ENCODE data around the gene APOL5. TPM values are rescaled to one million over a fixed set of nuclear protein-coding genes. Genes with fewer than 3 reads are reported as not detected.

The APOL5 gene
- total and polyA plus RNA-seq, 9 of the 15 experiments (the other 6 are each of a cell fraction or from before 2014, with no cell fraction given): not detected

DNA sequence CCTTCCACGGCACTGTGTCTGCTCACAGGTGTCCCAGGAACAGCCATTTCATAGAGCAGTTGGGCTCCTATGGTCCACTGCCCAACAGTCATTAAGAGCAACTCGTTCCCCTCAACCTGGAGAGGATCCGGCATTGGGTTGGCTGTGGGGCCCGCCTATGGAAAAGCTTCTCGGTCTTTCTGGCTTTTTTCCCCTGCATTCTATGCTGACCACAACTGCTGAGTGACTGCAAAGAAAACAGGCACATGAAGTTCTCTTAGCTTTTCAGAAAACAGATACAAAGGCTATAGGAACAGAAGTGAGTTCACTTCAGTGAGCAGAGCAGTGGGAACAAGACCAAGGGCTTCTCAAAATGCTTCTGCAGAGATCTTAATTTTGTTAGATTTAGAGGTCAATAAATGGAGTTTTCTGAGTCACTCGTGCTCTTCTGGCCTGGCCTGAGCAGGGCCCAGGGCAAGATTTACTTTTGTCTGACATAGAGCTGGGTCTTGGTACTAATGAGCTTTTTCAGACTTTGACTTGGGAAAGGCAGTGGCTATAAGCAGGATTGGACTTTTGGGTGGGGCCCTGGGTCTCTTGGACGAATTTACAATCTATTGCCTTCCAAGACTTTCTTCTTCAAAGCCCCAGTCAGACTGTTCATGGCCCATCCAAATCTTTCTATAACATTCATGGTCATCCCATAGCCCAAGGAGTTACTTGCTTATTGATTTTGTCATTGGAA is 13.6 kb upstream of the APOL5 start:
- peaks cover 0 to 6% of the 10 kb centered on the region in 2 experiments; a peak in 1 of 5 replicates for H3K27me3 ChIP-seq (ENCODE audit: control insufficient read depth in 2 of 2, insufficient read depth in 2 of 2, low read length in 2 of 2)
- in situ Hi-C loops (cut with MboI): no loop called here
- no peaks in the 10 kb centered on the region; a peak in 2 of 5 replicates for H3K4me1 ChIP-seq (replicated peaks in 1 of 2; ENCODE audit: control insufficient read depth in 2 of 2, insufficient read depth in 2 of 2, low read length in 2 of 2)
- no peak for FAIRE-seq
- 18% methylated on average over 7 of the region's 7 CpGs for WGBS (ENCODE audit: insufficient coverage, low coverage, missing lambda C conversion rate)
- no peak overlapping the region for H3K9ac ChIP-seq (ENCODE audit: insufficient read depth in 1 of 2, low read depth in 2 of 2, low read length in 2 of 2)
- no peaks in the 10 kb centered on the region for H4K20me1 ChIP-seq (replicated peaks; ENCODE audit: control insufficient read depth, insufficient read depth, low read length)
- TF ChIP-seq CHD4 (IDR thresholded peaks at IDR 0.05; ENCODE audit: insufficient read depth, insufficient replicate concordance, low read depth, low read length, poor library complexity, severe bottlenecking): no peak
- no peak for TF ChIP-seq NRF1 (conservative IDR thresholded peaks at IDR 0.05 in 1 of 2, IDR thresholded peaks at IDR 0.05 in 1 of 2)
- no peak for TF ChIP-seq BRCA1 (IDR thresholded peaks at IDR 0.05)
- TF ChIP-seq BRCA1 (CRISPR knock-in tag; IDR thresholded peaks at IDR 0.05): no peak
- TF ChIP-seq FOXK2 (conservative IDR thresholded peaks at IDR 0.05 in 1 of 2, IDR thresholded peaks at IDR 0.05 in 1 of 2; ENCODE audit: low read depth in 2 of 2): no peak
- ATAC-seq: no peak
- H3K4me3 ChIP-seq: no peak overlapping the region
- ChIA-PET POLR2A (interaction anchor here (1.3 kb wide), 1 partner anchor 19 kb away, joined by 5 read pairs; no protein-coding TSS in a partner anchor), CTCF (ENCODE audit: low intra/inter-chr PET ratio) (no interaction called here)
- no peaks in the 10 kb centered on the region for H3K9me1 ChIP-seq (ENCODE audit: control insufficient read depth, insufficient read depth, low read length)
- DNase-seq (ENCODE audit: extremely low read depth in 1 of 4, low spot score in 3 of 4): no peak
- H3K4me2 ChIP-seq (ENCODE audit: insufficient read depth, low read length): no peak overlapping the region
- no peaks in the 10 kb centered on the region for H3K36me3 ChIP-seq (ENCODE audit: control insufficient read depth, insufficient read depth, low read length)
- H3K27ac ChIP-seq (ENCODE audit: extremely low read depth, low read depth, low read length): no peak overlapping the region
- H2AFZ ChIP-seq (ENCODE audit: low read depth, low read length): no peak overlapping the region
- BruUV-seq (replicated peaks): no TSS peak
- H3K9me3 ChIP-seq (replicated peaks; ENCODE audit: control insufficient read depth, insufficient read depth, low read depth, low read length): no peaks in the 10 kb centered on the region
- no peaks in the 10 kb centered on the region for H3K79me2 ChIP-seq (ENCODE audit: control insufficient read depth, insufficient read depth, low read length)
- intact Hi-C loops (cut with micrococcal nuclease): no loop called here
